CMK (cell line): ENCODE data around the gene DPEP2.
"Not testable (repeated sequence)": the region's sequence is repeated elsewhere in the genome, so short reads cannot be mapped to it uniquely, and the experiment has no call there.

Source experiments
- DNase-seq: peaks from one replicate; pipeline ENCODE4 v3.0.0-alpha.2; 2010; ENCODE audit warnings: low read depth

DPEP2 gene

DNA sequence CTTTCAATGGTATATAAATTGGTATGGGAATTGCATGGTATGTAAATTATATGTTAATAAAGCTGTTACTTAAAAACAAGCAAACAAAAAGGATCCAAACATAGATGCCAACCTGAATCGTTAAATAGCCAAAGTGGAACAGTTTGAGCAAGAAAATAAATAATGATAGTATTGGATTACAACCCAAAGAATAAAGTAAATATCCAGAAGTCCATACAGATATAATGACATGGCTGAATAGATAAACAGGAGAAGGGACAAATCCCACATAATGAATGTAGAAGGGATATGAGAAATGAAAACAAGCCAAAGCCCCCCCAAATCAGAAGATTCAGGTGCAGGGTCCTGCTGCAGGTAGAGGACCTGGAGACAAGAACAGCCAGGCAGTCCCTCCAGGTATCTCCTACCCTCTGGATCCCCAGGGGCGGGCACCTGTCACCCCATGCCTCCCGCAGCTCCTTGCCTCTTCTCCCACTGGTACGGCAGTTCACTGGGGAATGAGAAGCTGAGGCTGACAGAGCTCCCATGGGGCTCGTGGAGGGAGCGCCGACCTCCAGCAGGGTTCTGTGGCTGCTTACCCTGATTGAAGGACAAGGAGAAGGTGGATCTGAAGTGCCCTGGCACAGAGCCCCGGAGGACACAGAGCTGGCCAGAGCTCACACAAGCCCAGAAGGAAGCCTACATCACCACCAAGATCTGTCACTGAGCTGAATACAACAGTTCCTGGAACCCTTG, 45.5 kb downstream of the DPEP2 start:
- DNase-seq = no peak

DNA sequence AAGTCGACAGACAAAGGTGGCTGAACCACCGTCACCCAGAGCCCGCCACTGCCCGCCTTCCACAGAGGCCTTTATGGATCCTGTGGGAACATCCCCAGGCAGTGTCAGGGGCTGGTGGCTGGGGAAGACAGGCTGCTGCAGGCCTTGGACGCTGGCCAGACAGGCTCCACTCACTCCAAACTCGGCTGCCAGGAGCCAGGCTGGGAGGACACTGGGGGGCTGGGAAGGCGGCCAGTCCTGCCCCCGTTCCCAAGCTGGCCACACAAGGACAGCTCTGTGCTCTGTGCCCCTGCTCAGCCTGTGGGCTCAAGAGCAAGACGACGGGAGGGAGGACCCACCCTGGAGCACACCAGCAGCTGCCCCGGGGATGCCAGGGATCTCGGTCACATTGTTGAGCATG, 47.8 kb downstream of the DPEP2 start:
- DNase-seq = no peak

DNA sequence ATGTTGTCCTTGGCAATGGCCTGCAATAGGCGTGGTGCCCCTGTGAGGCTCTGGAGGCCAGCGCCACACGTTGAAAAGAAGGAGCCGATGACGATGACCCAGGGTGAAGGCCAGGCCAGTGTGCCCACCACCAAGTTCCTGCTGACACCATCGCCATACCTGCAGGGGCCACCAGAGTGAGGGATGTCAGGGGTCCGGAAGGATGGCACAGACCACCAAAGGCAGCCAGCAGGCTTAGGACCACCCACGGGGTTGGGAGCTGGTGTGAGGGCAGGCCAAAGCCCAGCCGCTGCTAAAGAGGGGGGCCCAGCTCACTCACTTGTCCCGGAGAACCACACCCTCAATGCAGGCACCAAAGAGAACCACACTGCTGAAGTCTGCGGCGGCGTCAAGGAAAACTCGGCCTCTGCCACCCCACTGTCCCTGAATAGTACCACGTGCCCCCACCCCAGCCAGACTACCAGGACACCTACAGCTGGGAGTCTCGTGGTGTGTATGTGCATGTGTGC, 48.9 kb downstream of the DPEP2 start:
- DNase-seq = no peak

DNA sequence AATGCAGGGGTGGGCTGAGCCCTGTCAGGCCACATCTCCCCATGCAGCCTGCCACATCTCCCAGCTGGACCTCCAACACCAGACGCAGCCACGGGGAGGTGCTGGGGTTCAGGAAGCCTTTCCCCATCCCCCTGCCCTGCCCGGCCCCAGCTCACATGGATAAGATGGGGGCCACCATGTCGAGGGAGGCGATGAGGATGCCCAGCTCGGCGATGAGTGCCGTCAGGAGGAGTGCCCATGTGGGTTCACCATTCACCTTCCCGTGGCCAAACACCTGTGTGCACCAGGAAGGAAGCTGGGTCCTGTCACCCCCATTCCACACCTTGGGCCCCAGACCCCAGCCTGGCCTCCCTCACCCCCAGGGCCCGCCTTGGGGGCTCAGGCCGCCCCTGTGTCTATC, 49.6 kb downstream of the DPEP2 start:
- no peak for DNase-seq

DNA sequence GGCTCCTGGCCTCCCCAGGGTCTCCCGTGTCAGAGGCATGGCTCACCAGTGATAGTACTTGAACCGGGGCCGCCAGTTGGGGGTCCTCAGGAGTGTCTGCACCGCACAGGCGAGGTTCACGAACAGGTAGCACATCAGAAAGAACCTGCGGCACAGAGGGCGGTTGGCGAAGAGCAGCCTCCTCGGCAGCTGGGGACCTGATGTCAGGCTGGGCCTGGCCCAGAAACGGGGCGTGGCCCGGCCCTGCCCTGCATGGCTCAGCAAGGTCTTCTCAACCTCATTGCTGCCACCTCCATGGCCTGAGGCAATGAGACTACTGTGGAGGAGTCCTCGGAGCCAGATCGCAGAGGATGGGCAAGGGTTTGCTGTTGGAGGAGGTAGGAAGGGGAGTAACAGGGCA, 51.3 kb downstream of the DPEP2 start:
- no peak for DNase-seq

DNA sequence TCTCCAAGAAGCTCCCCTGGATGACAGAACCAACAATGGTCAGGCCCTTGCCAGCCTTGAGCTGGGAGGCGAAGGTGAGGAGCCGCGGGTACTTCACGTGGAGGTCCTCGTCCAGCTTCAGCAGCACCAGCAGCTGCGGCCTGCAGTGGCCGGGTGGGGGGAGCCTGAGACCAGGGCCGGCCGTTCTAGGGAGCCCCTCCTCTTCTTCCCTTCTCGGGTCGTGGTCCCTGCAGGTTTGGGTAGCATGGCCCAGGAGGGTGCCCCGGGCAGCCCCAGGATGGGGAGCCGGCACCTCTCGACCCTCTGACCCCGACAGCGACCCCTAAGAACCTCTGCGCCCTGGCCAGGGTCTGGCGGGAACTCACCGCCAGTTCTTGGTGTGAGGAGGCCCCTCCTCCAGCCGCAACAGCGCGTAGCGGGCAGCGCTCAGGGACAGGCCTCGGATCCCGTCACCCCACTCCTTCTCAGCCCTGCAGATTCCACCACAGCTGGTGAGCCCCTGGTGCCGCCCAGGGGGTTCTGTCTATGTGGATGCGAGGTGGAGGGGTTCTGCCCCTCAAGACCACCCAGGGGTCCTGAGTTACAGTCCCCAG, 52.2 kb downstream of the DPEP2 start:
- no peak for DNase-seq

DNA sequence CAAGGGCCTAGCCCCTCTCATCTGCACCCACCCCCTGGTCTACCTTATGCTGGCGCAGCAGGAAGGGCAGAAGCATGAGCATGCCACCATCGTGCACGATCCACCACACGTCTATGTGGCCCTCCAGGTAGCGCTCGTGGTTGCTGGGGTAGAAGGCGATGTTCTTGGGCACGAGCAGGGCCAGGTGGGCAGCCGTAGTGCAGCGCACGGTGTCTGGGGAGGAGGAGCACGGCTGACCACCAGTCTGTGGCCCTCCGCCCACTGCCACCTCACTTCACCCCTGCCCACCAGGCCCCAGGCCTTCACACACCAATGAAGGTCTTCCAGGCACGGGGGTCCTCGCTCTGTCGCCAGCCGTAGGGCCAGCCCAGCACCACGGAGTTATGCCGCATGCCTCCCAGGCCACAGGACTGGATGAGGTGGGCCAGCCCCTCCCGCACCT, 53.1 kb downstream of the DPEP2 start:
- DNase-seq = no peak

DNA sequence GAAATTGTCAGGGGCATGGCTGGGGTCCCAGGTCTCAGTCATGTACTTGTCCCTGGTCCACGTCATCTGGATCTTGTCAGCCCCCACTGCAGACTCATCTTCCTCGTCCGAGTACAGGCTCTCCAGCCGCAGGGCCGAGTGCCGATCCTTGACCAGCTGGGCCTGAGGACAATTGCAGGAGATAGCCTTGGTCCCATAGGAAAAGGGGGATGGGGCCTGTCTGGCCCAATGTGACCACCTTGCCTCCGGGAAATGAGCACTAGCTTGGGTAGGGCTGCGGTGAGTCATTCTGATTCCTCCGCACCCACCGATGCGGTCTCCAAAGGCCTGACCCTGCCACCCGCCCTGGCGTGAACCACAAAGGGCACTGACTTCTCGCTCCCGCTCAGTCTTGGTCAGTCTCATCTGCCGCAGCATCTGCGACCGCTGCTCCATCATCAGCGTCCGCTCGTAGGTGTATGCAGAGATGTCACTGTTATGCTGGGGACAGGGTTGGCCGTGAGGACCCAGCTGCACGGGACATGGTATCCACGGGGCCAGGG, 53.8 kb downstream of the DPEP2 start:
- no peak for DNase-seq

DNA sequence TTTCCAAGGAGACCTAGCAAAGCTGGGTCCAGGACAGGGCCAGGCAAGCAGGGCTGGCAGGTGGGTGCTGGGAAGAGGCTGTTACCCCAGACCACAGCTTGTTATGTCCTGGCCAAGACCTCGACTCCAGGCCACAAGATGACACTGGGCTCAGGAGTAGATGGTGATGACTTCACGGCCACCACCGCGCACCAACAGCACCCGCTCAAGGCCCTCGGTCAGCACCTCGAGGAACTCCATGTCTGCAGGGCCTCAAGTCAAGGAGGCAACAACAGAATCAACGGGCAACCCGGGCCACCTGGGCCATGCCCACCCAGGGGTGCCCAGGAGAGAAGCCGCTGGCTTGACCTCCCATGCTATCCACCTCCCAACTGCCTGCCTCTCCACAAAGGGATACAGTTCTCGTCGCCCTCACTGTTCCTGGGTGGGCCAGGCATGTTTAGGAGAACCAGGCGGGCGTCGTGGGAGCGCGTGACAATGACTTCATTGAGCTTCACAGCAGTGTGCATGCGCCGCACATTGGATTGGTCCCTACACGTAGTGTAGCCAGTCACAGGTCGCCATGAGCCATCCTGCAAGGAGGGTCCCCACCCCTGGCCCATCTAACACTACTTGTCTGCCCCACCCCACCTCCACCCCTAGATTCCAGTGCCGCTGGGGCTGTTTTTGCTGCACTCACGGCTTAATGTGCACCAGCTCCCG, 54.4 kb downstream of the DPEP2 start:
- DNase-seq = no peak

DNA sequence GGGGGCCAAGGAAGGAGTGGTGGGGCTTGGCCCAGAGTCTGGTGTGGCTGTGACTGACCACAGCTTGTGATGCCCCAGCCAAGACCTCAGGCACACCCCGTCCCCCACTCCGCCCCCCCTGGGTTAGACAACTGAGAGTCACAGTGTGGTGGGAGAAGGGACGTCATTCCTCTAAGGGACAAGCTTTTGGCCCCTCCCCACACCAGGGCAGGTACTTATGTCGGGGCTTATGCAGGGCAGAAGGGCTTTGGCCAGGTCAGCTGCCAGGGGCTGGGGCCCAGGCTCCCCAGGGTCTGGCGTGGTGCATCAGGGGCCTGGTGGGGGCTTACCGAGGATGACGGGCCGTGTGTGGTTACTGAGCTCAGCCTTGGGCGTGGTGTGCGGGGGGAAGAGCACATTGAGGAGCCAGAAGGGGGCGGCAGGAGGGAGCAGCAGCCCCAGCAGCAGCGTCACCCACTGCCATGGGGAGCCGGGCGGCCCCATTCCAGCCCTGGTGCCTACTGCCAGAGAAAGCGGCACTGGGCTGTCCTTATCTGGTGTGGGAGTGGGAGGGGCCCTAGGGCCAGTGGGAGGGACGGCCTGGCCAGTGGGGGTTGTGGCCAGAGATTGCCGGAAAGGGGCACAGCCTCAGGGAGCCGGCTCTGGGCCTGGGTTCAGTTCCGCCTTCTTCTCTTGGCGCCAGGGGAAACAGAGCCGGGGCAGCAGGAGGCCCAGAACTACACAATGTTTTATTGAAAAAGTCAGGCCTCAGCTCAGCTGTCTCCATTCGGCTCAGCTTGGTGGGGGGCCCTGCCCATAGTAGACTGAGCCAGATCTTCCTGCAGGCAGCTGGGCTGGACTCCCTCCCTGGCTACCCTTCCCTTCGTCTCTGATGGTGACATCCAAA, 55.4 kb downstream of the DPEP2 start, which contains the start of gene LCAT:
Gene LCAT (minus strand): TSS at position 502 of the 886 bp plus-strand sequence. CDS start 19 bp downstream, at position 483.
- DNase-seq = peak; percentile 80

DNA sequence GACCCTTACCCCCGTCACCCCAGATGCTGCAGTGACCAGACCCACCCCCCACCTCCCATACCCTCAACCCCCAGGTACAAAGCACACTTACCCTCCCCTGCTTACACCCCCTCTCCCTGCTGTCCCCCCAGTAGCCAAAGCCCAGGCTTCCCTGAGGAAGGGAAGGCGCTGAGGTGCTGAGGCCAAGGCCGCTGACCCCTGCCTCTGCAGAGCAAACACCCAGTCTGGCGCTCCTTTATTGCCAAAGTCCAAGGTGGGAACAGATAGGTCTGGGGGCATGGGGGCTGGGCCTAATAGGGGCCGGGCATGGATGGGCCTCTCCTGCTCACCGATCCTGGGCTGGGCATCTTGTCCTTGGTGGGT, 56.0 kb downstream of the DPEP2 start:
- no peak for DNase-seq

DNA sequence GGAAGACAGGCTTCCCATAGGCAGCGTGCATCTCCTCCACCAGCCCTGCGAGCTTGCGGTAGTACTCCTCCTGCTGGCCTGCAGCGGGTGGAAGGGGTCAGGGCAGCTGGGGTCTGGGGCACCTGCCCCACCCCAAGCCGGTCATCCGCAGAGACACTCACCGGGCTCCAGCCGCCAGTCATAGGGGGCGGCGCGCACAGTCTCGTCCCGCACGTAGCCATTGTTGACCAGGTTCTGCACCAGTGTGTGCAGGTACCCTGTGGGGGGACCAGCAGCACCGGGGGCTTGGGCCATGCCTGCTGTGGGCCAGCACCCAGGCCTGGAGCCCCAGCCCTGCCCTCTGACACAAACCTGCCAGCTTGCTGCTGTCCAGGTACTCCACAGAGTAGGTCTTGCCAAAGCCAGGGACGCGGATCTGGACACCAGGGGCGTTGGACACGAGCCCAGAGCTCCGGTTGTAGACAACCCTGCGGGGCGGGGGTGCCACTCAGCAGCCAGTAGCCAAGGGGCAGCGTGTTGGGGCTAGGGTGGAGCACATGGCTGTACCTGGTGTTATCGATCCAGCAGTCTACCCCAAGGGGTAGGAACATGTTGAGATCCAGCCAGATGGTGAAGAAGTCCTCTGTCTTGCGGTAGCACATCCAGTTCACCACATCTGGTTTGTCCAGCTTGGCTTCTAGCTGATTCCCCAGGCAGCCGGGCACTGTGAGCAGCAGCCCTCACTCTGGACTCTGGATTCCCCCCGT, 56.6 kb downstream of the DPEP2 start:
- DNase-seq = no peak

DNA sequence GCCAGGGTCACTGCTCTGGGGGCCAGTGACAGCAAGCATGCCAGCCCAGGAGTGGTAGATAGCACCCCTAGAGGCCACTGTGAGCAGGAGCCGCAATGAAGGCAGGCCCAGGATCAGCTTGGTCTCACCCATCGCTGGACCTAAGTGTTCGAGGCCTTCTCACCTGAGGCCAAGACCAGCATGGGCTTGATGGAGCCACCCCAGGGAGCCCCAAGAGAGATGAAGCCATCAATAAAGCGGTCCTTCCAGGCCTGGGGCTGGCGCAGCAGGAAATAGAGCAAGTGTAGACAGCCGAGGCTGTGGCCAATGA, 57.1 kb downstream of the DPEP2 start:
- no peak for DNase-seq

DNA sequence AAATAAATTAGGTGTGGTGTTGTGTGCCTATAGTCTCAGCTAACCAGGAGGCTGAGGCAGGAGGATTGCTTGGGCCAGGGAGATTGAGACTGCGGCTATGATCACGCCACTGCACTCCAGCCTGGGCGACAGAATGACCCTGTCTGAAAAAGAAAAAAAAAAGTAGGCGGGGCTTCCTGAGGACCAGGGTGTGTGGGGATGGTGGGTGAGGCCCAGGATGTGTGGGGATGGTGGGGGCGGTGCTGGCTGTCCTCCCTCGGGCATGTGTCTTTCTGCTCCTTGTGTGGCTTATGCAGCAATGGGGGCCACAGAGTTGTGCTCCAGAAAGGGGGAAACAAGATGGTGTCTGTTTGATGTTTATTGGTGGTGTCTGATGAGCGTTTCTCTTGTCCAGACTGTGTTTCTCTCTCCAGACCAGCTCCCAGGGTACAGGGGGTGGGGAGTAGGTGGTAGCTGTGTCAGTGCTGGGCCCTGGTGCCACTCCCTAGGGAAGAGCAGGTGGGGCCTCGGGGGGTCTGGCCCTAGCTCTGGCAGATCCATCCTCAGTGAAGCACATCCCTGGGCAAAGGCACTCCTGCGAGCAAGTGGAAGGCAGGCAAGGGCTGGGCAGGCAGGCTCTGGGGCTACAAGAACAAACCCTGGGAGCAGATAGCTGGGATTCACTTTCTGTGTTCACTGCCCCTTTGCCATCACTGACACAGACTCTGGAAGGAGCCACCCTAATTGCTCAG, 57.6 kb downstream of the DPEP2 start:
- DNase-seq = no peak

DNA sequence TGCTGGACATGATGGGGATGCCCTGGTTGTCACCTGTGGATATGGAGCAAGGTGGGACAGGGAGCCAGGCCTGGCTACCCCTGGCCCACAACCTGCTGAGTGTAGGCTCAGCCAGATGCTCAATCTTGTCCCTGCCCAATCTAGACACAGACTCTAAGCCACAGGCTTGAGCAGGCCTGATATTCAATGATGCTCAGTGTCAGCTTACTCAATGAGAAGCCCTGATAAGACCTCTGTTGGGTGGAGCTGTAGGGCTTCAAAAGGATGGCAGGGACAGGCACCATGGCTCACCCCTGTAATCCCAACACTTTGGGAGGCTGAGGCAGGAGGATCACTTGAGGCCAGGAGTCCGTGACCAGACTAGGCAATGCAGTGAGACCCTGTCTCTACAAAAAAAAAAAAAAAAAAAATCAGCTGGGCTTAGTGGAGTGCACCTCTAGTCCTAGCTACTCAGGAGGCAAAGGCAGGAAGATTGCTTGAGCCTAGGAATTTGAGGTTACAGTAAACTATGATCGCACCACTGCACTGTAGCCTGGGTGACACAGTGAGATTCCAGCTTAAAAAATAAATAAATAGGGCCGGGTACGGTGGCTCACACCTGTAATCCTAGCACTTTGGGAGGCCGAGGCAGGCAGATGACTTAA, 58.7 kb downstream of the DPEP2 start:
- DNase-seq = no peak

DNA sequence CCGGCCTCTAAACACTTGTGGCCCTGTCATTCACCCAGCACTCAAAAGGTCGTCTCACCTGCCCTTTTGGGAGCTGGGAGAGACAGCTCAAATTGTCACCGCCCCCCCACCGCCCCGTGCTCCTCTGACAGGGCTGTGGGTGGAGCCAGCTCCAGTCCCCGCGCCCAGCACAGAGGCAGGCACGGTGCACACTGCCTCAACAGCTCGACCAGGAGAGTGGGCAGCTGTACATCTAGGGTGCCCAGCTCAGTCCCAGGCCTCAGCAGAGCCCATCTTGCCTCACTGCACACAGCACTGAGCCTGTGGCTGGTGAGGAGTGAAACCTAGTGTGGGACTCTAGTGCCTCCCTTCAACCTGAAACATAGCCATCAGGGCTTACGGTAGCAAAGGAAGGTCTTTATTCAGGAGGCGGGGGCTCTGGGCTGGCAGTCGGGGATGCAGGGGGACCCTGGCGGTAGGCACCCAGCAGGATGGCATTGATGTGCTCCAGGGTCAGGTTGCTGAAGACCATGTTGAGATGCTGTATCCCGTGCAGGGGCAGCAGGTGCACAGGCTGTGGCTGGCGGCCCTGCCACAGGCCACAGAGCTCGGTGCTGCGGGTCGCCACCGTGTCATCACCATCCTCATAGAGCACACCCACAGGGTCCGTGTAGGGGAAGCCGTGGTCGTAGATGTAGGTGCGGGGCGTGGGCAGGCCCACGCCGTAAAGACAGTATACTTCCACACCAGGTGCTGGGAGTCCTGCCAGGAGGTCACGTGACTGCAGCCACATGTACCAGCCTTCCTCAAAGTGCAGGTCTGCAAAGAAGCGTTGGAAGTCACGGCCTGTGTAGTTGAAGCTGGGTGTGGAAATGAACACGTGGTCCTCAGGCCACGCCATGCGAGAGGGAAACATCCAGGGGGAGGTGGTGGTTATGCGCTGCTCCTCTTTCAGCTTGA, 59.5 kb downstream of the DPEP2 start:
- DNase-seq = no peak

DNA sequence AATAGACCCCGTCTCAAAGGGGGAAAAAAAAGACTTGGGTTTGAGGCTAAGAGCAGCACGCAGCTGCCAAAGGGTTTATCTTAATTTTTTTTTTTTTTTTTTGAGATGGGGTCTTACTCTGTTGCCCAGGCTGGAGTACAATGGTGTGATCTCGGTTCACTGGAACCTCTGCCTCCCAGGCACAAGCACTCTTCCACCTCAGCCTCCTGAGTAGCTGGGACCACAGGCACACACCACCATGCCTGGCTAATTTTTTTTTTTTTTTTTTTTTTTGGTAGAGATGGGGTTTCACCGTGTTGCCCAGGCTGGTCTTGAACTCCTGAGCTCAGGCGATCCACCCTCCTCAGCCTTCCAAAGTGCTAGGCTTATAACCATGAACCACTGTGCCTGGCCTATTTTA, 61.6 kb downstream of the DPEP2 start:
- not testable (repeated sequence) for DNase-seq
